MCF 10A (cell line): ENCODE data around the gene QSER1. TPM values are rescaled to one million over a fixed set of nuclear protein-coding genes. Genes with fewer than 3 reads are reported as not detected.
"Not testable (repeated sequence)": the region's sequence is repeated elsewhere in the genome, so short reads cannot be mapped to it uniquely, and the experiment has no call there.

ENCODE experiments used
- BruUV-seq: library from RNA; stranded (reverse); fragments of 400-500 nt; replicated peaks from 2 replicates; lab custom pipeline; 2021; lab: Mats Ljungman, UMichigan
- CTCF ChIA-PET: fragments of 300-600 bp; sonication (Branson Sonifier 250); formaldehyde crosslinking; extraction: SDS; loops from one replicate; lab custom pipeline; 2021; ENCODE audit warnings: antibody characterized with exemption, inconsistent platforms; lab: Yijun Ruan, JAX
- POLR2A ChIA-PET: fragments of 300-600, 350-650 bp; sonication (Branson Sonifier 250); formaldehyde crosslinking; extraction: SDS; loops from one replicate; lab custom pipeline; 2020; ENCODE audit warnings: antibody characterized with exemption, inconsistent platforms; lab: Yijun Ruan, JAX
- DNase-seq: peaks from one replicate; pipeline ENCODE4 v3.0.0-alpha.2; 2018; ENCODE audit not compliant: unreplicated experiment
- H3K27ac Mint-ChIP-seq: one replicate; pipeline ENCODE4 v1.8.0; 2022; ENCODE audit warnings: mild to moderate bottlenecking, low read depth, mixed read lengths; ENCODE audit not compliant: unreplicated experiment
- H3K27me3 Mint-ChIP-seq: one replicate; pipeline ENCODE4 v1.8.0; 2022; ENCODE audit warnings: mixed read lengths; ENCODE audit not compliant: insufficient read depth, unreplicated experiment
- H3K36me3 Mint-ChIP-seq: one replicate; pipeline ENCODE4 v1.8.0; 2022; ENCODE audit warnings: mild to moderate bottlenecking, moderate library complexity, mixed read lengths; ENCODE audit not compliant: insufficient read depth, unreplicated experiment
- H3K4me1 Mint-ChIP-seq: one replicate; pipeline ENCODE4 v1.8.0; 2022; ENCODE audit warnings: mixed read lengths; ENCODE audit not compliant: insufficient read depth, unreplicated experiment
- H3K4me3 Mint-ChIP-seq: one replicate; pipeline ENCODE4 v1.8.0; 2022; ENCODE audit warnings: mild to moderate bottlenecking, moderate library complexity, mixed read lengths; ENCODE audit not compliant: unreplicated experiment
- H3K9me3 Mint-ChIP-seq: one replicate; pipeline ENCODE4 v1.8.0; 2022; ENCODE audit warnings: mixed read lengths; ENCODE audit not compliant: unreplicated experiment
- CTCF ChIP-seq: fragments of 200-600 bp; IDR thresholded peaks from one replicate; pipeline ENCODE4 v1.8.0; 2022; ENCODE audit warnings: antibody characterized with exemption, mild to moderate bottlenecking; ENCODE audit not compliant: unreplicated experiment
- intact Hi-C: fragments of 100-400 bp; cut with micrococcal nuclease; formaldehyde crosslinking; loops from 2 replicates; pipeline ENCODE4 v1.14.1; 2022
- total RNA-seq: library from RNA; stranded (reverse); gene quantifications from 2 replicates; pipeline ENCODE4 v1.2.3, GENCODE V29; 2022

Gene QSER1
- total RNA-seq, 1 experiment from 2014 or later: 39.3 TPM

- Mint-ChIP-seq H3K4me3 (no peak overlapping the region), H3K36me3 (peaks cover 36% of the 10 kb centered on the region), H3K4me1 (no peaks in the 10 kb centered on the region), H3K9me3 (no peaks in the 10 kb centered on the region), H3K27me3 (no peaks in the 10 kb centered on the region), H3K27ac (no peak overlapping the region)
- BruUV-seq: no TSS peak
- no peak for DNase-seq
- ChIA-PET POLR2A (interaction anchor here (0.6 to 1.5 kb wide), 2 partner anchors 23 to 202 kb away, joined by 3 read pairs; no protein-coding TSS in a partner anchor), CTCF (interaction anchor here (0.5 to 0.7 kb wide), 3 partner anchors 15 to 887 kb away, joined by 3 to 4 read pairs (median 4); no protein-coding TSS in a partner anchor)
- TF ChIP-seq CTCF: no peak
- intact Hi-C loops: no loop called here
These were observed 39.6 kb downstream of the QSER1 start for GRCh38 chr11:32932196-32932595.

DNA sequence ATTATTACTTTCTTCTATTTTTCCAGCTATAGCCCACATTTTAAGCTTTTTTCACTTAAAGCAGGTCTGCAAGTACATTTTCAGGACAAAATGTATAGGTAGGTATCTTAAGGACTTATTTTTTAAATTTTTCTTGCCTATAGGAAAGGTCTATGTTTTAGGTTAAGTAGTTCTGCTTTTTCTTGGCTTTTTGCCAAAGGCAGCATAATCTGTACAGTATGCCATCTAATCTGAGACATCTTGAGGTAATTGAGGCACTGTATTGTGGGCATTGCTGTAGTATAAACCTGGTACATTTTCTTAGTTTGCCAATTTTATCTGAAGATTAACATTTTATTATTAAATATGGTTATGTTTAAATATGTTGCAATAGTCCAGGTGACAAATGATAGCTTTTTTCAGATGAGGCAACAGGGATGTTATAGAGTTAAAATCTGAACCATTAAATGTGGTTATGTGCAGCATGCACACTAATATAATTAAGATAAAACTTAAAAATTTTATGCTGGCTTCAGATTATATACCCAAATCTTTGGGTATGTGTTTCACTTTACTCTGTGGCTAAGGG is 42.9 kb downstream of the QSER1 start:
- CTCF ChIA-PET: interaction anchor here (0.8 to 1.5 kb wide), 2 partner anchors 50 to 127 kb away, joined by 3 read pairs; no protein-coding TSS in a partner anchor
- Mint-ChIP-seq H3K27ac (no peak overlapping the region), H3K4me1 (no peaks in the 10 kb centered on the region), H3K4me3 (no peak overlapping the region), H3K27me3 (no peaks in the 10 kb centered on the region), H3K9me3 (no peaks in the 10 kb centered on the region), H3K36me3 (peaks cover 50% of the 10 kb centered on the region)
- no TSS peak for BruUV-seq
- POLR2A ChIA-PET: interaction anchor here (1.2 kb wide), 1 partner anchor 10 kb away, joined by 3 read pairs; no protein-coding TSS in a partner anchor
- DNase-seq: peak; percentile 3
- TF ChIP-seq CTCF: no peak
- intact Hi-C loops: no loop called here

- intact Hi-C loops, H3K4me1 Mint-ChIP-seq, H3K4me3 Mint-ChIP-seq, H3K27me3 Mint-ChIP-seq, H3K9me3 Mint-ChIP-seq, BruUV-seq, DNase-seq, H3K27ac Mint-ChIP-seq: not testable (repeated sequence)
- POLR2A ChIA-PET: interaction anchor here (1.1 to 1.2 kb wide), 2 partner anchors 10 to 104 kb away, joined by 3 read pairs; partner anchors contain the start of gene TCP11L1
- CTCF ChIA-PET: interaction anchor here (0.6 to 0.8 kb wide), 2 partner anchors 25 to 51 kb away, joined by 3 to 4 read pairs; no protein-coding TSS in a partner anchor
- H3K36me3 Mint-ChIP-seq: peaks cover 50% of the 10 kb centered on the region
These were observed 43.6 kb downstream of the QSER1 start for GRCh38 chr11:32936178-32936577.

DNA sequence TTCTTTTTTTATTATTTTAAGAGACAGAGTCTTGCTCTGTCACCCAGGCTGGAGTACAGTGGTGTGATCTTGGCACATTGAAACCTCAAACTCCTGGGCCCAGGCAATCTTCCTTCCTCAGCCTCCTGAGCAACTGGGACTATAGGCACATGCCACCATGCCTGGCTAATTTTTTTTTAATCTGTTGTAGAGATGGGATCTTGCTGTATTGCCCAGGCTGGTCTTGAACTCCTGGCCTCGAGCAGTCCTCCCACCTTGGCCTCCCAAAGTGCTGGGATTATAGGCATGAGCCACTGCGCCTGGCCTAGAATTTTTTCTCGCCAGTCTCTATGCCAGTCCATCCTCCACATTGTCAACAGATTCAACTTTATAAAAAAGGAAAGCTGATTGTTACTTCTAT is 44.7 kb downstream of the QSER1 start:
- POLR2A ChIA-PET: interaction anchor here (1.1 kb wide), 1 partner anchor 102 kb away, joined by 3 read pairs; the partner anchor contains the start of gene TCP11L1
- H3K9me3 Mint-ChIP-seq, H3K27me3 Mint-ChIP-seq, H3K4me3 Mint-ChIP-seq, BruUV-seq, H3K27ac Mint-ChIP-seq, DNase-seq, H3K4me1 Mint-ChIP-seq, intact Hi-C loops, CTCF ChIA-PET: not testable (repeated sequence)
- H3K36me3 Mint-ChIP-seq: peaks cover 43% of the 10 kb centered on the region

- H3K4me1 Mint-ChIP-seq: no peaks in the 10 kb centered on the region
- no peak overlapping the region for H3K27ac Mint-ChIP-seq
- H3K27me3 Mint-ChIP-seq: no peaks in the 10 kb centered on the region
- no peak for DNase-seq
- H3K36me3 Mint-ChIP-seq: peaks cover 25% of the 10 kb centered on the region
- BruUV-seq: no TSS peak
- no peak for TF ChIP-seq CTCF
- no peaks in the 10 kb centered on the region for H3K9me3 Mint-ChIP-seq
- ChIA-PET CTCF (interaction anchor here (0.6 to 2.1 kb wide), 5 partner anchors 9 to 130 kb away, joined by 3 to 8 read pairs (median 3); no protein-coding TSS in a partner anchor), POLR2A (interaction anchor here (0.5 to 0.9 kb wide), 3 partner anchors 14 to 509 kb away, joined by 3 read pairs; no protein-coding TSS in a partner anchor)
- intact Hi-C loops: no loop called here
- no peak overlapping the region for H3K4me3 Mint-ChIP-seq
These were observed 46.4 kb downstream of the QSER1 start for GRCh38 chr11:32939046-32939445.
